ENCODE measurements around the gene IQUB. TPM values are rescaled to one million over a fixed set of nuclear protein-coding genes. Genes with fewer than 3 reads are reported as not detected.
"Not testable (repeated sequence)": the region's sequence is repeated elsewhere in the genome, so short reads cannot be mapped to it uniquely, and the experiment has no call there.

IQUB gene
- polyA plus RNA-seq, 4 donors, result 0.40 to 6.7 (median 5.7) TPM

GRCh38 chr7:123498031-123498430 is 36.4 kb downstream of the IQUB start:
- DNase-seq (ENCODE audit: low read depth in 4 of 4, low spot score in 3 of 4), result no peak

GRCh38 chr7:123494193-123494796 is 40.1 kb downstream of the IQUB start:
- no peak for DNase-seq (ENCODE audit: low read depth in 4 of 4, low spot score in 3 of 4)

- no peak for DNase-seq (ENCODE audit: low read depth in 4 of 4, low spot score in 3 of 4)
Measured at GRCh38 chr7:123492485-123492884, 41.9 kb downstream of the IQUB start.

GRCh38 chr7:123485721-123486120 is 48.7 kb downstream of the IQUB start:
- no peak for DNase-seq (ENCODE audit: low read depth in 4 of 4, low spot score in 3 of 4)

GRCh38 chr7:123485187-123485586 is 49.2 kb downstream of the IQUB start:
- DNase-seq (ENCODE audit: low read depth in 4 of 4, low spot score in 3 of 4), result no peak

GRCh38 chr7:123484199-123484598 is 50.2 kb downstream of the IQUB start:
- DNase-seq (ENCODE audit: low read depth in 4 of 4, low spot score in 3 of 4), result no peak

- DNase-seq (ENCODE audit: low read depth in 4 of 4, low spot score in 3 of 4), result no peak
Measured at GRCh38 chr7:123480107-123480506, 54.3 kb downstream of the IQUB start.

- not testable (repeated sequence) for DNase-seq (ENCODE audit: low read depth in 4 of 4, low spot score in 3 of 4)
Measured at GRCh38 chr7:123478056-123478455, 56.3 kb downstream of the IQUB start.

- DNase-seq (ENCODE audit: low read depth in 4 of 4, low spot score in 3 of 4), result peak in 1 of 4 donors; percentile 11
Measured at GRCh38 chr7:123472750-123473445, 61.5 kb downstream of the IQUB start.

GRCh38 chr7:123472327-123472726 is 62.1 kb downstream of the IQUB start:
- no peak for DNase-seq (ENCODE audit: low read depth in 4 of 4, low spot score in 3 of 4)

- no peak for DNase-seq (ENCODE audit: low read depth in 4 of 4, low spot score in 3 of 4)
Measured at GRCh38 chr7:123468303-123468702, 66.1 kb downstream of the IQUB start.

- no peak for DNase-seq (ENCODE audit: low read depth in 4 of 4, low spot score in 3 of 4)
Measured at GRCh38 chr7:123463890-123464289, 70.5 kb downstream of the IQUB start.

GRCh38 chr7:123460616-123461015 is 73.8 kb downstream of the IQUB start:
- no peak for DNase-seq (ENCODE audit: low read depth in 4 of 4, low spot score in 3 of 4)

GRCh38 chr7:123455965-123456470 is 78.4 kb downstream of the IQUB start:
- DNase-seq (ENCODE audit: low read depth in 4 of 4, low spot score in 3 of 4), result no peak

GRCh38 chr7:123440101-123440548 is 94.3 kb downstream of the IQUB start:
- DNase-seq (ENCODE audit: low read depth in 4 of 4, low spot score in 3 of 4), result no peak

GRCh38 chr7:123439191-123439590 is 95.2 kb downstream of the IQUB start:
- DNase-seq (ENCODE audit: low read depth in 4 of 4, low spot score in 3 of 4), result no peak

- DNase-seq (ENCODE audit: low read depth in 4 of 4, low spot score in 3 of 4), result no peak
Measured at GRCh38 chr7:123437447-123437995, 96.9 kb downstream of the IQUB start.

- no peak for DNase-seq (ENCODE audit: low read depth in 4 of 4, low spot score in 3 of 4)
Measured at GRCh38 chr7:123435080-123435700, 99.2 kb downstream of the IQUB start.

GRCh38 chr7:123433665-123434064 is 100.7 kb downstream of the IQUB start:
- DNase-seq (ENCODE audit: low read depth in 4 of 4, low spot score in 3 of 4), result no peak

GRCh38 chr7:123432601-123433000 is 101.8 kb downstream of the IQUB start:
- no peak for DNase-seq (ENCODE audit: low read depth in 4 of 4, low spot score in 3 of 4)

GRCh38 chr7:123431075-123431614 is 103.2 kb downstream of the IQUB start:
- no peak for DNase-seq (ENCODE audit: low read depth in 4 of 4, low spot score in 3 of 4)
